Ureter (tissue), 1 donor: ENCODE measurements around the gene SNX30. TPM values are rescaled to one million over a fixed set of nuclear protein-coding genes. Genes with fewer than 3 reads are reported as not detected.

ENCODE experiments used
- DNase-seq: peaks from one replicate; pipeline ENCODE4 v3.0.0-alpha.2; 2020; ENCODE audit warnings: low spot score
- total RNA-seq: library from RNA; stranded (reverse); gene quantifications from one replicate; pipeline ENCODE4 v1.2.4, GENCODE V29; 2023
- donor health status: DM: yes; HTN: yes; CAD: no.

The SNX30 gene
- total RNA-seq, 1 donor from 2014 or later = 13.1 TPM

- no peak for DNase-seq
These were observed 134.8 kb downstream of the SNX30 start for GRCh38 chr9:112885324-112885723.

- no peak for DNase-seq
These were observed 135.8 kb downstream of the SNX30 start for GRCh38 chr9:112886351-112886750.

GRCh38 chr9:112887381-112887780, 136.8 kb downstream of the SNX30 start:
- DNase-seq = no peak

GRCh38 chr9:112890106-112891081, 139.8 kb downstream of the SNX30 start, which contains the start of gene SLC46A2:
Gene SLC46A2 (minus strand): TSS chr9:112890876. CDS start chr9:112890681, 195 bp downstream.
- DNase-seq = no peak

GRCh38 chr9:112891521-112891920, 141.0 kb downstream of the SNX30 start:
- no peak for DNase-seq

GRCh38 chr9:112892981-112893380, 142.4 kb downstream of the SNX30 start:
- no peak for DNase-seq

- DNase-seq = no peak
These were observed 143.5 kb downstream of the SNX30 start for GRCh38 chr9:112894041-112894440.

- no peak for DNase-seq
These were observed 144.1 kb downstream of the SNX30 start for GRCh38 chr9:112894699-112895098.

- DNase-seq = no peak
These were observed 145.6 kb downstream of the SNX30 start for GRCh38 chr9:112896131-112896530.

- no peak for DNase-seq
These were observed 148.3 kb downstream of the SNX30 start for GRCh38 chr9:112898872-112899311.

GRCh38 chr9:112900488-112900887, 149.9 kb downstream of the SNX30 start:
- no peak for DNase-seq

GRCh38 chr9:112900901-112901300, 150.3 kb downstream of the SNX30 start:
- DNase-seq = no peak

- DNase-seq = no peak
These were observed 154.5 kb downstream of the SNX30 start for GRCh38 chr9:112905084-112905483.

GRCh38 chr9:112911736-112912135, 161.2 kb downstream of the SNX30 start:
- no peak for DNase-seq

GRCh38 chr9:112912636-112913035, 162.1 kb downstream of the SNX30 start:
- no peak for DNase-seq

- no peak for DNase-seq
These were observed 162.8 kb downstream of the SNX30 start for GRCh38 chr9:112913326-112913725.

- no peak for DNase-seq
These were observed 164.0 kb downstream of the SNX30 start for GRCh38 chr9:112914524-112914923.

- no peak for DNase-seq
These were observed 166.8 kb downstream of the SNX30 start for GRCh38 chr9:112917047-112917986.

GRCh38 chr9:112917987-112918362, 167.4 kb downstream of the SNX30 start:
- DNase-seq = no peak

GRCh38 chr9:112921549-112921948, 171.0 kb downstream of the SNX30 start:
- no peak for DNase-seq
